ENCODE results near the gene MYLK3. TPM values are rescaled to one million over a fixed set of nuclear protein-coding genes. Genes with fewer than 3 reads are reported as not detected.
"Not testable (repeated sequence)": the region's sequence is repeated elsewhere in the genome, so short reads cannot be mapped to it uniquely, and the experiment has no call there.

MYLK3 gene
- total and polyA plus RNA-seq, 2 donors (not counting 3 experiments of a cell fraction or from before 2014, with no cell fraction given), result not detected

DNA sequence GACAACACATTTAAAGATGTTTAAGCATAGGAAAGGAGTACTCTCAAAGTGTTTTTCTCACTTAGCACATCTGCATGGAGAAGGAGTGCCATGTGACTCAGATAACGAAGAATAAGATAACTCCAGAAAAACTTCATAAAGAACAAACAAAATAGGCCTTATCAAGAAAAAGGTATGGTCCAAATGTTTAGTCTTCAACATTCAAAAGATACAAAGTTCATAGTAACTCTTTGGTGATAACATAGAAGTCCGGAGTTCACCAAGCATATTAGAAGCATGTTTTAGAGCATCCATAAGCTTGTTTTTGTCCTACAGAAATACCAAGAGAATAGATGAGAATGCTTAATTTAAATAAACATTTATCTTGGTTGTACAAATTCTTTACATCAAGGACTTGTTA is 66.3 kb downstream of the MYLK3 start:
- BruUV-seq (replicated peaks); H3K9me3 ChIP-seq (replicated peaks; ENCODE audit: control insufficient read depth, insufficient read depth, low read length); H3K4me3 ChIP-seq (replicated peaks in 1 of 3; ENCODE audit: insufficient read depth in 1 of 3, low read depth in 1 of 3, low read length in 3 of 3); dilution Hi-C loops (cut with MboI; ENCODE audit: extremely low pct_ligation_motif_present, low sequenced_read_pairs); POLR2A ChIA-PET; H2AFZ ChIP-seq (ENCODE audit: low read depth, low read length); CTCF ChIA-PET; H4K20me1 ChIP-seq (replicated peaks; ENCODE audit: control insufficient read depth, extremely low read depth, insufficient read depth, low read length); H3K4me2 ChIP-seq (ENCODE audit: insufficient read depth, low read length); H3K9ac ChIP-seq (replicated peaks; ENCODE audit: extremely low read depth, insufficient read depth, low read length); FAIRE-seq; H3K4me1 ChIP-seq (ENCODE audit: control insufficient read depth, extremely low read depth, insufficient read depth, low read length); H3K27me3 ChIP-seq (ENCODE audit: control insufficient read depth in 2 of 2, insufficient read depth in 2 of 2, low read length in 2 of 2); H3K9me1 ChIP-seq (replicated peaks; ENCODE audit: control insufficient read depth, extremely low read depth, insufficient read depth, low read length); DNase-seq (ENCODE audit: low read depth, low spot score); intact Hi-C loops (cut with micrococcal nuclease); H3K27ac ChIP-seq (ENCODE audit: insufficient read depth, low read depth, low read length): not testable (repeated sequence)
- peaks cover 46% of the 10 kb centered on the region for H3K79me2 ChIP-seq (ENCODE audit: control insufficient read depth, insufficient read depth, low read length)
- H3K36me3 ChIP-seq (ENCODE audit: control insufficient read depth in 2 of 2, extremely low read depth in 1 of 2, insufficient read depth in 2 of 2, low read length in 2 of 2), result peaks cover 8 to 16% of the 10 kb centered on the region in 2 experiments

- dilution Hi-C loops (cut with MboI; ENCODE audit: extremely low pct_ligation_motif_present, low sequenced_read_pairs); H3K4me1 ChIP-seq (ENCODE audit: control insufficient read depth, extremely low read depth, insufficient read depth, low read length); H3K9ac ChIP-seq (replicated peaks; ENCODE audit: extremely low read depth, insufficient read depth, low read length); H3K27me3 ChIP-seq (ENCODE audit: control insufficient read depth in 2 of 2, insufficient read depth in 2 of 2, low read length in 2 of 2); intact Hi-C loops (cut with micrococcal nuclease); DNase-seq (ENCODE audit: low read depth, low spot score); H2AFZ ChIP-seq (ENCODE audit: low read depth, low read length); H3K4me3 ChIP-seq (replicated peaks in 1 of 3; ENCODE audit: insufficient read depth in 1 of 3, low read depth in 1 of 3, low read length in 3 of 3); H3K79me2 ChIP-seq (ENCODE audit: control insufficient read depth, insufficient read depth, low read length); H4K20me1 ChIP-seq (replicated peaks; ENCODE audit: control insufficient read depth, extremely low read depth, insufficient read depth, low read length); FAIRE-seq; H3K4me2 ChIP-seq (ENCODE audit: insufficient read depth, low read length); H3K27ac ChIP-seq (ENCODE audit: insufficient read depth, low read depth, low read length); H3K9me1 ChIP-seq (replicated peaks; ENCODE audit: control insufficient read depth, extremely low read depth, insufficient read depth, low read length); BruUV-seq (replicated peaks); POLR2A ChIA-PET; H3K9me3 ChIP-seq (replicated peaks; ENCODE audit: control insufficient read depth, insufficient read depth, low read length): not testable (repeated sequence)
- CTCF ChIA-PET, result interaction anchor here (0.6 to 1.5 kb wide), 5 partner anchors 9 to 176 kb away, joined by 3 to 4 read pairs (median 3); no protein-coding TSS in a partner anchor
- H3K36me3 ChIP-seq (ENCODE audit: control insufficient read depth in 2 of 2, extremely low read depth in 1 of 2, insufficient read depth in 2 of 2, low read length in 2 of 2), result peaks cover 11 to 23% of the 10 kb centered on the region in 2 experiments
Observed at GRCh38 chr16:46677943-46678342, 70.2 kb downstream of the MYLK3 start.
